ENCODE measurements around the gene EMX1. TPM values are rescaled to one million over a fixed set of nuclear protein-coding genes. Genes with fewer than 3 reads are reported as not detected.

EMX1 gene
- total RNA-seq, 4 donors from 2014 or later = 1.1 to 10.0 (median 3.4) TPM; not detected in 1

DNA sequence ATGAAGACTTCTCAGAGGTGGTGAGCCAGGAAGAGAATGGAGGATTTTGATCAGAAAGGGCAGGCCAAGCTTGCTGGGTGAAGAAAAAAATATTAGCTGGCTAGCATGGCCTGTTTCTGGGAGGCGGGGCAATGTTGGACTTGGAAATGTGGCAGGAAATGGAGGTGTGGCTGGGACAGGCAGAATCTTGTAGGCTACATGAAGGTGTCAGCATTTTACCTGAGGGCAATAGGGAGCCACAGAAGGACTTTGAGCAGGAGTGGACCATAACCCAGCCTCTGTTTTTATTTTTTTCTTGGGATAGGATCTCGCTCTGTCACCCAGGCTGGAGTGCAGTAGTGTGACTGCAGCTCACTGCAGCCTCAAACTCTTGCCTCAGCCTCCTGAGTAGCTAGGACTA is 31.7 kb downstream of the EMX1 start:
- Histone ChIP-seq H3K36me3 (no peaks in the 10 kb centered on the region), H3K27me3 (no peaks in the 10 kb centered on the region), H3K27ac (peak overlapping the region in 1 of 4 donors; percentile 55), H3K4me1 (no peaks in the 10 kb centered on the region), H3K4me3 (no peak overlapping the region), H3K9me3 (no peaks in the 10 kb centered on the region)
- peak in 2 of 3 donors; percentile 64 to 75 for DNase-seq
- TF ChIP-seq, protein P1, sequence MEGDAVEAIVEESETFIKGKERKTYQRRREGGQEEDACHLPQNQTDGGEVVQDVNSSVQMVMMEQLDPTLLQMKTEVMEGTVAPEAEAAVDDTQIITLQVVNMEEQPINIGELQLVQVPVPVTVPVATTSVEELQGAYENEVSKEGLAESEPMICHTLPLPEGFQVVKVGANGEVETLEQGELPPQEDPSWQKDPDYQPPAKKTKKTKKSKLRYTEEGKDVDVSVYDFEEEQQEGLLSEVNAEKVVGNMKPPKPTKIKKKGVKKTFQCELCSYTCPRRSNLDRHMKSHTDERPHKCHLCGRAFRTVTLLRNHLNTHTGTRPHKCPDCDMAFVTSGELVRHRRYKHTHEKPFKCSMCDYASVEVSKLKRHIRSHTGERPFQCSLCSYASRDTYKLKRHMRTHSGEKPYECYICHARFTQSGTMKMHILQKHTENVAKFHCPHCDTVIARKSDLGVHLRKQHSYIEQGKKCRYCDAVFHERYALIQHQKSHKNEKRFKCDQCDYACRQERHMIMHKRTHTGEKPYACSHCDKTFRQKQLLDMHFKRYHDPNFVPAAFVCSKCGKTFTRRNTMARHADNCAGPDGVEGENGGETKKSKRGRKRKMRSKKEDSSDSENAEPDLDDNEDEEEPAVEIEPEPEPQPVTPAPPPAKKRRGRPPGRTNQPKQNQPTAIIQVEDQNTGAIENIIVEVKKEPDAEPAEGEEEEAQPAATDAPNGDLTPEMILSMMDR (IDR thresholded peaks at IDR 0.05) = no peak
- no peak for TF ChIP-seq POLR2A (IDR thresholded peaks at IDR 0.05)

DNA sequence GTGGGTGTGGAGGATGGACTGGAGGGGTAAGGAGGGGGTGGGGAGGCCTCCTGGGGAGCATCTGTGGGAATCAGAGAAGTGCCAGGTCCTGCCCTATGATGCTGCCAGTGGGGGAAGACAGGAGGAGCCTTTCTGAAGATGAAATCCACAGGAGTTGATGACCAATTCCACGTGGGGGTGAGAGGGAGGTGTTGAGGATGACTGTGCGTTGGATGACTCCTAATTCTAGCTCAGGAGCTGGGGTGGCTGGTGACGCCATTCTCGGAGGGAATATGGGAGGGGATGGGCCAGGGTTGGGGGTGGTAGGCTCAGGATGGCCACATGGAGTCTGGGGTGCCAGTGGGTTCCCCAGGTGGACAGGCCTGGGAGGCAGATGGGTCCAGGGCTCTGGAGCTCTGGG is 32.3 kb downstream of the EMX1 start:
- peak overlapping the region in 1 of 4 donors; percentile 32 for H3K27ac ChIP-seq
- no peaks in the 10 kb centered on the region for H3K9me3 ChIP-seq
- TF ChIP-seq, protein P1 (IDR thresholded peaks at IDR 0.05) = no peak
- no peak for TF ChIP-seq POLR2A (IDR thresholded peaks at IDR 0.05)

DNA sequence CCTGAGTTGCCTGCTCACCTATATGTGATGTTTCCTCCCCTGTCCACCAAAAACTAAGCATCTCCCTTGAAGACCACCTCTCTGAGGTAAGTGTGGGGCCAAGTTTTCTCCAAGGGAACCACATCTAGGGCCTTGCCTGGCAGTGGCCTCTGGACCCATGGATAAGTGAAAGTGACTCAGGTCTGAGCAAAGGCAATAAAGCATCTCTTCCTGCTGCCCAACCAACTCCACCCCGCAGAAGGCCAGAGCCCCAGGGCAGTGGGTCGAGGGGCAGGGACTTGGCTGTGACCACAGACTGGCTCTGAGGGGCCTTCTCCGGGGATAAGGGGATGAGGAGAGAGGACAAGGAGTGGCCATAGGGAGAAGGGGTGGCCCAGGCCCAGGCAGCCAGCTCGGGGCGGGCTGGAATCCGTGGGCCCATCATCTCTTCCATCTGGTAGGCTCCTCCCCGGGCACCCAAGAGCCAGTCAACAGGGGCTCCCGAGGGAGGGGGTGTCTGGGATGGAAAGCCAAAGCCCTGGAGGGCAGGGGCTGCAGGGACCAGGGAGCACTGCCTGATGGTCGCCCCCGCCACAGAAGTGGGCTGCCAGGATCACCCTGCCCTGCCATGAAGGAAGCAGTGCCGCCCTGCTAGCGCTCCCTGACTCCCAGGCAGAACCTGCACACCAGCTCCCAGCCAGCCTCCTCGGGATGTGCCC is 33.4 kb downstream of the EMX1 start:
- no peaks in the 10 kb centered on the region for H3K9me3 ChIP-seq
- no peak overlapping the region for H3K4me3 ChIP-seq
- DNase-seq = peak in 2 of 3 donors; percentile 58 to 69
- no peaks in the 10 kb centered on the region for H3K27me3 ChIP-seq
- no peaks in the 10 kb centered on the region for H3K36me3 ChIP-seq
- H3K4me1 ChIP-seq = no peaks in the 10 kb centered on the region
- no peak overlapping the region for H3K27ac ChIP-seq
- TF ChIP-seq, protein P1 (IDR thresholded peaks at IDR 0.05) = no peak
- TF ChIP-seq POLR2A (IDR thresholded peaks at IDR 0.05) = no peak

More for the DNA sequence above, 32.3 kb downstream of the EMX1 start:
- H3K27me3 ChIP-seq = no peaks in the 10 kb centered on the region
- H3K4me3 ChIP-seq = no peak overlapping the region
- DNase-seq = no peak
- no peaks in the 10 kb centered on the region for H3K36me3 ChIP-seq
- H3K4me1 ChIP-seq = no peaks in the 10 kb centered on the region

DNA sequence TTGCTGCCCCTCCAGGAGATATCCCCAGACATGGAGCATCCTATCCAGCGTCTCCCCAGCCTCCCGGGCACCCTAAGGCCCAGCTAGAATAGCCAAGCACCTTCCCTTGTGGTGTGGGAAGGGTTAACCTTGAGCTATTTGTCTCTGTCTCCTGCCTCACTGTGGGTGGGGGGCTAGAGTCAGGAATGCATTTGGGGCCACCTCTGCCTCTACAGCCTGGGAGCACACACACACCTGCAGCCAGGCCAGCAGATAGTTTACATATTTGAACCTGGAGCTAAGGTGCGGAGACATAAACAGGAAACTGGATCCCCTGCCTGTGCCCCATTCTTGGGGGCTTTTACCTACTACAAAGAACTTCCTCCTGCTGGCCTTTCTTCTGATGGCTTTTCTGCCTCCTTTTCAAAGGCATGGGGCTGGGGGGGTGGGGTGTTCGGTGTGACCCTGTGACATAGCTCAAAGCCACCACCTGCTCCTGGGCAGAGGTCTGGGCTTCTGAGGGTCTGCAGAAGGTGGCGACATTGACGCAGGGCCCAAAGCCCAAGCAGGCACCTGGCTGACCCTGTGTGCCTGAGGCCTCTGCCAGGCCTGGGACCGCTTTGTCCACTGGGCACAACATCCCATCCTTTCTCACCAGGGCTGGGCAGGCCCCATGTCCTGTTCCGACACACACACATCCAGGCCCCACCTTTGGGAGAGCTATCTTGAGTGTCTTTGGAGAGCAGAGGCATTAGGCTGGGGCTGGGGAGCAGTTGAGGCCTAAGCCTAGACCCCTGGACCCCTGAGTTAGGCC is 34.2 kb downstream of the EMX1 start:
- Histone ChIP-seq H3K27ac (no peak overlapping the region), H3K4me1 (no peaks in the 10 kb centered on the region), H3K36me3 (no peaks in the 10 kb centered on the region), H3K9me3 (no peaks in the 10 kb centered on the region), H3K27me3 (no peaks in the 10 kb centered on the region), H3K4me3 (no peak overlapping the region)
- DNase-seq = no peak
- no peak for TF ChIP-seq POLR2A (IDR thresholded peaks at IDR 0.05)
- TF ChIP-seq, protein P1 (IDR thresholded peaks at IDR 0.05) = no peak

DNA sequence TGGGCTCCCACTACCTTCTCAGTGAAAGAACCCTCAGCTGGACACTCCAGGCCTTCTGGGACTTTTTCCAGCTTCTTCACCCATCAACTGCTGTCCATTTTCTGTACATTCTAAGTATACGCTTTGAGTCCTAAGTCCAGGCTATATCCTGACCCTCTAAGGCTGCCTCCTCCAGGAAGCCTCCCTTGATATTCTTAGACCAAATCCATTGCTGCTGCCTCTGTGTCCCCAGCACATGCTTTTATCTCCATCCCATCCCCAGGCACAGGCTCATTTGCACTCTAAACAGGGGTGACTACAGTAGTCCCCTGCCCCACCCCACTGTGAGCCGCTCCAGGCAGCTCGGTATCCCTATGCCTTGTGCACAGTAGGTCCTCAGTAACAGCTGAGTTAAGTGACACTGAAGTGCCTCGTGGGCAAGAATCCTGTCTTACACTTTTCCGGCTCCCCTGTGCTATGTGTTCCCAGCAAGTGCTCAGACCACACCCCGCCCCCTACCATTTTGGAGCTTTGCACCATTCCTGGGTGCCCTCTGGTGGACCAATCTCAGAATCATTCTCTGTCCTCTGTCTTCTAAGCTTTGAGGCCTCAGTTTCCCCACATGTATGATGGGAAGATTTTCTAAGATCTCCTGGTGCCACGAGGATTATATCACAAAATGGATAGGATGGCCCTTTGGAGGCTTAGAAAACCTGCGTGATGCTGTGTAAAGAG is 34.9 kb downstream of the EMX1 start:
- TF ChIP-seq, protein P1 (IDR thresholded peaks at IDR 0.05) = no peak
- TF ChIP-seq POLR2A (IDR thresholded peaks at IDR 0.05) = no peak
- H3K36me3 ChIP-seq = no peaks in the 10 kb centered on the region
- DNase-seq = no peak

More for the DNA sequence above, 34.9 kb downstream of the EMX1 start:
- H3K4me1 ChIP-seq = no peaks in the 10 kb centered on the region
- H3K9me3 ChIP-seq = no peaks in the 10 kb centered on the region
- no peak overlapping the region for H3K4me3 ChIP-seq
- H3K27ac ChIP-seq = no peak overlapping the region
- H3K27me3 ChIP-seq = no peaks in the 10 kb centered on the region

Measured in Peyer's patch (tissue), 4 donors.